Liver (tissue), 9 donors: Measurements from ENCODE around the gene HSPA12B. TPM values are rescaled to one million over a fixed set of nuclear protein-coding genes. Genes with fewer than 3 reads are reported as not detected.

Experiments
- DNase-seq: peaks from one replicate; pipeline ENCODE4 v3.0.0-alpha.2; 2017; ENCODE audit warnings: low spot score
- H3K27ac ChIP-seq, 2 donors: one replicate each; pipeline ENCODE4 v1.7.0; 2013; ENCODE audit warnings: inconsistent platforms in 2 of 2, low read length in 2 of 2, control low read depth in 1 of 2, low read depth in 1 of 2, mild to moderate bottlenecking in 1 of 2
- H3K27me3 ChIP-seq, 4 donors: one replicate each; pipeline versions ENCODE4 v1.6.1 to v1.7.0; 2013; ENCODE audit warnings: low read length in 3 of 4, inconsistent platforms in 1 of 4, mild to moderate bottlenecking in 1 of 4, moderate library complexity in 1 of 4; ENCODE audit not compliant: control insufficient read depth in 4 of 4, insufficient read depth in 4 of 4
- H3K36me3 ChIP-seq, 4 donors: one replicate each; pipeline versions ENCODE4 v1.6.1 to v1.7.0; 2013; ENCODE audit warnings: low read length in 3 of 4, mild to moderate bottlenecking in 3 of 4, low read depth in 1 of 4, moderate library complexity in 1 of 4; ENCODE audit not compliant: control insufficient read depth in 4 of 4, insufficient read depth in 3 of 4
- H3K4me1 ChIP-seq, 4 donors: one replicate each; pipeline versions ENCODE4 v1.6.1 to v1.7.0; 2013; ENCODE audit warnings: low read length in 3 of 4, mild to moderate bottlenecking in 3 of 4, moderate library complexity in 1 of 4; ENCODE audit not compliant: control insufficient read depth in 4 of 4, insufficient read depth in 4 of 4
- H3K4me3 ChIP-seq, 3 donors: one replicate each; pipeline versions ENCODE4 v1.6.1 to v1.7.0; 2013; ENCODE audit warnings: low read length in 3 of 3, control low read depth in 1 of 3, low read depth in 1 of 3, mild to moderate bottlenecking in 1 of 3
- H3K9ac ChIP-seq, 2 donors: one replicate each; pipeline ENCODE4 v1.7.0; 2013; ENCODE audit warnings: low read length in 2 of 2, mild to moderate bottlenecking in 2 of 2, moderate library complexity in 2 of 2, control low read depth in 1 of 2, low read depth in 1 of 2
- H3K9me3 ChIP-seq, 4 donors: one replicate each; pipeline versions ENCODE4 v1.6.1 to v1.7.0; 2013; ENCODE audit warnings: low read length in 3 of 4; ENCODE audit not compliant: control insufficient read depth in 4 of 4
- ATF3 ChIP-seq: IDR thresholded peaks from 2 replicates; pipeline ENCODE4 v1.6.1; 2016; ENCODE audit warnings: antibody characterized with exemption
- CTCF ChIP-seq: fragments of 150-350 bp; IDR thresholded peaks from 2 replicates; pipeline ENCODE4 v1.5.1; 2017; ENCODE audit warnings: improper control_type of control experiment, low read depth, low read length; ENCODE audit not compliant: missing input control
- EGR1 ChIP-seq, 2 donors: IDR thresholded peaks; 2 replicates each; pipeline ENCODE4 v1.6.1; 2016 to 2018; ENCODE audit warnings: antibody characterized with exemption in 2 of 2, low read depth in 2 of 2
- FOXA1 ChIP-seq: IDR thresholded peaks from 2 replicates; pipeline ENCODE4 v1.6.1; 2016; ENCODE audit warnings: antibody characterized with exemption
- FOXA2 ChIP-seq: IDR thresholded peaks from 2 replicates; pipeline ENCODE4 v1.6.1; 2016; ENCODE audit warnings: antibody characterized with exemption
- GABPA ChIP-seq, 2 donors: IDR thresholded peaks in 1 of 2; conservative IDR thresholded peaks in 1 of 2; 2 replicates each; pipeline ENCODE4 v1.6.1; 2016; ENCODE audit warnings: antibody characterized with exemption in 2 of 2, mild to moderate bottlenecking in 1 of 2, moderate library complexity in 1 of 2
- HNF4A ChIP-seq, 2 donors: conservative IDR thresholded peaks; 2 replicates each; pipeline ENCODE4 v1.6.1; 2016; ENCODE audit warnings: antibody characterized with exemption in 2 of 2, mild to moderate bottlenecking in 2 of 2
- HNF4G ChIP-seq: IDR thresholded peaks from 2 replicates; pipeline ENCODE4 v1.6.1; 2016; ENCODE audit warnings: antibody characterized with exemption
- JUND ChIP-seq, 2 donors: IDR thresholded peaks; 2 replicates each; pipeline ENCODE4 v1.6.1; 2016; ENCODE audit warnings: antibody characterized with exemption in 2 of 2
- MAX ChIP-seq: IDR thresholded peaks from 2 replicates; pipeline ENCODE4 v1.6.1; 2016; ENCODE audit warnings: antibody characterized with exemption
- NR2F2 ChIP-seq: IDR thresholded peaks from 2 replicates; pipeline ENCODE4 v1.6.1; 2016; ENCODE audit warnings: antibody characterized with exemption
- RAD21 ChIP-seq, 2 donors: IDR thresholded peaks; 2 replicates each; pipeline ENCODE4 v1.6.1; 2016; ENCODE audit warnings: antibody characterized with exemption in 2 of 2, mild to moderate bottlenecking in 2 of 2
- REST ChIP-seq: IDR thresholded peaks from 2 replicates; pipeline ENCODE4 v1.6.1; 2016; ENCODE audit warnings: antibody characterized with exemption, mild to moderate bottlenecking
- RXRA ChIP-seq, 2 donors: IDR thresholded peaks; 2 replicates each; pipeline ENCODE4 v1.6.1; 2017 to 2018; ENCODE audit warnings: antibody characterized with exemption in 2 of 2, mild to moderate bottlenecking in 1 of 2
- SP1 ChIP-seq: IDR thresholded peaks from 2 replicates; pipeline ENCODE4 v1.6.1; 2018; ENCODE audit warnings: antibody characterized with exemption, mild to moderate bottlenecking
- TAF1 ChIP-seq: conservative IDR thresholded peaks from 2 replicates; pipeline ENCODE4 v1.6.1; 2016; ENCODE audit warnings: antibody characterized with exemption, mild to moderate bottlenecking
- YY1 ChIP-seq: IDR thresholded peaks from 2 replicates; pipeline ENCODE4 v1.6.1; 2016; ENCODE audit warnings: antibody characterized with exemption, mild to moderate bottlenecking
- ZBTB33 ChIP-seq: IDR thresholded peaks from 2 replicates; pipeline ENCODE4 v1.6.1; 2016; ENCODE audit warnings: antibody characterized with exemption
- WGBS: extraction: QIAGEN DNeasy Blood & Tissue Kit; methylation state at CpG from one replicate; pipeline ENCODE4 v1.1.7; 2013; 5-methylcytosine and 5-hydroxymethylcytosine counted together
- polyA plus RNA-seq, 2 donors: library from polyadenylated mRNA; stranded (reverse) in 1 of 2; unstranded in 1 of 2; fragments of 200-250 nt in 1 of 2; fragments of >200 nt in 1 of 2; fragmentation: Nextera tagmentation in 1 of 2; extraction: Ambion mirVana in 1 of 2; gene quantifications; one replicate each; pipeline versions ENCODE4 v1.2.1 to v1.2.3, GENCODE V29; 2013 to 2015
- total RNA-seq, 2 donors: library from RNA; depleted of rRNA; stranded (reverse); fragments of >200 nt; gene quantifications; one replicate each; pipeline ENCODE4 v1.2.3, GENCODE V29; 2014
- donor health status: healthy.
- donor health status: healthy.
- donor health status: healthy.
- donor health status: healthy.
- donor health status: healthy.

The HSPA12B gene
- total and polyA plus RNA-seq, 4 donors: 0.72 to 1.8 (median 0.87) TPM

GRCh38 chr20:3767427-3768341, 35.2 kb downstream of the HSPA12B start, which contains the start of gene ADISSP:
Gene ADISSP, minus strand, starts transcription at chr20:3767753. Its CDS starts 7,653 bp downstream, at chr20:3760100.
- peak within 1 kb of the TSS; percentile 58 to 93 (median 76) for H3K4me3 ChIP-seq
- no peaks in the 10 kb centered on the region for H3K36me3 ChIP-seq
- peak; percentile 97 for DNase-seq
- H3K9me3 ChIP-seq: no peaks in the 10 kb centered on the region
- H3K27me3 ChIP-seq: no peaks in the 10 kb centered on the region
- H3K9ac ChIP-seq: peak within 1 kb of the TSS; percentile 72 to 74
- WGBS: 1% methylated on average over 80 of the region's 80 CpGs
- H3K27ac ChIP-seq: peak within 1 kb of the TSS; percentile 76 to 78
- H3K4me1 ChIP-seq: peaks cover 3 to 19% (median 14%) of the 10 kb centered on the region in 4 donors
- TF ChIP-seq YY1 (peak; percentile 54), NR2F2 (no peak), RXRA (IDR thresholded peaks at IDR 0.05) (peak; percentile 26 to 33), REST (peak; percentile 26), ATF3 (no peak), JUND (IDR thresholded peaks at IDR 0.05) (no peak), MAX (no peak), FOXA2 (no peak), HNF4G (no peak), ZBTB33 (peak; percentile 98), EGR1 (IDR thresholded peaks at IDR 0.05; ENCODE audit: low read depth in 2 of 2) (peak in 1 of 2 donors; percentile 16), RAD21 (IDR thresholded peaks at IDR 0.05) (no peak), HNF4A (conservative IDR thresholded peaks at IDR 0.05) (peak in 1 of 2 donors; percentile 28), CTCF (no peak), GABPA (IDR thresholded peaks at IDR 0.05 in 1 of 2, conservative IDR thresholded peaks at IDR 0.05 in 1 of 2) (no peak), FOXA1 (no peak), SP1 (peak; percentile 66), TAF1 (no peak)
